GM04503 (cell line): ENCODE data around the gene RFFL.

Experiments used
- DNase-seq: peaks from one replicate; pipeline ENCODE4 v3.0.0-alpha.2; 2012; ENCODE audit warnings: low read depth

The RFFL gene

DNA sequence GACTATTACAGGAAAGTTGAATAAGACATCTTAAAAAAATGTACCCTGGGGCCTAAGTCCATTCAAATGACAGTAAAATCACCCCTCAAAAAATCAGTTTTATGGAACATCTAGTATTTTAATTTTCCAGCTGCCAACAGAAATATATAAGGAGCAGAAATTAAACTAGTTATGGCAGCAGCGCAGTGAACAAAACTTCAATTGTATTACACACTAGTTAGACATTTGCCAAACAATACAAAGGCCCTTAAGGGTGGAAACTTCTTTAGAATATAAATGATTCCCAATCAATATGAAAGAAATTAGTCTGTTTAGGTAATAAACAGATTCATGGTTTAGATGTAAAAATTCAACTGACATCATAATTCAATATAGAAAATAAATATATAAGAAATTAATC lies 18.1 kb upstream of the RFFL start:
- no peak for DNase-seq

DNA sequence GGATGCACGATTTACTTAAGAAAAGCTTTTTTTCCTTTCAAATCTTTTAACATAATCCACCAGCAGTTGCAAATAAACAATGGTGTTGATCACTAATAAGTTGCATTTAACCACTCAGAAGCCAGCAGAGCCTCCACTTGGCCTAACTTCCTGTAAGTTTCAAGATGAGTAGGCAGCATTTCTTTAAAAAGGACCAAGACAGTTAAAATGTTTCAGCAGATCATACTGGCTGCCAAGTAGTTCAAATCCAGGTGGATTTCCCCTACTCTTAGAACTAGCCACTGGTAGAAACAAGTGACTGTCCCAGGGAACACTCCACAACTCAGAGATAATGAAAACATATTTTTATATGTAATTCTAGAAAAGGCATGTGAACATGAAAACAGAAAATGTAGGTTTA lies 17.0 kb upstream of the RFFL start:
- no peak for DNase-seq

GRCh38 chr17:35079547-35080423 lies 16.3 kb upstream of the RFFL start:
- no peak for DNase-seq

DNA sequence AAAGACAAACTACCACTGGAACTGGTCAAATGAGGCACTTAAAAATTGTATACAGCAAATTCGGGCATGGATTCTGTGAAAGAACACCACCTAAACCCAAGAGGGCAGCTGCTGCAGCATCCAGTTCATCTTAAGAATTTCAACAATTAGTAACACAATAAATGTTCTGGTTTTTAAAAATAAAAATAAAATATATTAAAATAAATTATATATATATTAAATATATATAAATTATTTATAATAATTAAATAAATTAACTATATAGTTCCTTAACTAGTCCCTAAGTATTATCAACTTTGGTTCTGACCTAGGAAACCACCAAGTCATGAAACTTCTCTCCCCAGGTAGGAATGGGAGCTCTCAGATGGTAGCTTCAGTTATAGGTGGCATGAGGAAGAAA lies 13.4 kb upstream of the RFFL start:
- no peak for DNase-seq

DNA sequence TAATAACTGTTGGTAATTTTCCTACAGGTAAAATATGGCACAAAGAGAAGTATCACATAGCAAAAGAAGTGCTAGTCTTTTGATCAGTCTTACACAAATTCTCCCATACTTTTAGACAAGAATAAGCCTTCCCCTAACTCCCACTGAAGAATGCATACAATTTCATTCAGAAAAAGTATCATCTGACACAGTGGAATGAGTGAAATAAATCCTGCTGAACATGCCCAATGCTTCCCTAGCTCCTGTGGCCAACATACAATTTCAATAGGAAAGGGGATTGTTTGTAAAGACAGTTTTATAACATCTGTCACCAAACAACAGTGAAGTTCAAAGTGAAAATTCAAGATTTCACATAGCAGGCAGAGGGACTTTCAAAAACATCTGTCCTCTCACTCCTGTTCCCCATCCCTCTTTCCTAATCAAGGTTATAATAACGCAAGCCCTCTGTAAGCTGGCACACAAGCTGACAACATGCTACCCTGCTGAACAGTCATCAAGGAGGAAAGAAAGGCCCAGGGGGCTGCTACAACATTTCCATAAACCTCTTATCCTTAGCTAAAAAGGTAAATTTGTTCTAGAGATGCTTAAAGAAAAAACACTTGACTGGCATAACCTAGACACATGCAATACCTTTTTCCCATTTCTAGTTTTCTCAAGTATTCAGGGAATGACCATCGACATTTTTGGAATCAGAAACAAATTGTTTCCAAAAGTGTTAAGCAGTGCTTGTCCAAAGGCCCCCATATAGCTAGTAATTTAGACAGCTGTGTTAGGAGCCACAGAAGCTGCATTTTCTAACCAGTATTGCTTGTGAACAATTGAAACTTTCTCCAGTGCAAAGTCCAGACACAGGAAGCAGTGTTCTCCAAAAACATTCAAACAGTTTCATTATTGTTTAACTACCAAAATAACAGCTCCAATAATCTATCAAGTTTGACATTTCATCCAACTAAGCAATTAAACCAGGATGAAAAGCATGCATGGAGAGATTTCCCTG lies 11.5 kb upstream of the RFFL start:
- DNase-seq: no peak

GRCh38 chr17:35073991-35074627 lies 10.6 kb upstream of the RFFL start:
- no peak for DNase-seq

DNA sequence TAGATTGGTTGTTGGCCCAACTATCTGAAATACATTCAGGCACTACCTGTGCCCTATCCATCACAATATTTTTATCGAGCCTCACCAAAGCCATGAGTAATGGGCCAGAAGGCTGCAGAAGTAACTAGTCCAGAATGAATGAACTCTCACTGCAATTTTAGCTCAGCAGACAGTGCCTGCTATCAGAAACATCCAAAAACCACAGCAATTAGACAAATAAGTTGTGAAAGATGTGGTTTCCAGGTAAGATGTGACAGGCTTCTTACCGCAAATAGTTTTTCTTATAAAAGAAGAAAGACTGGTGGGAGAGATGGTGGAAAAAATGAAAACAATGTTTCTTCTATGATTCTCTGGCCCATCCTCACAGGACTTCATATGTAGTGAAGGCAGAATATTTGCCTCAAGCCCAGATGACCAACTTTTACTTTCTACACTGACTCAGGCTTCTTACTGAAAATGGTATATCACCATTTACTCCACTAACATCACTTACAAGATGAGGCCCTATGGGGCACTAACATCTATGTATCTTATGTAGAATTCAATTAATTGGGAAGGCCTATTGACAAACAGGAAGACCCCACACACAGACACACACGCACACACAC lies 9.8 kb upstream of the RFFL start:
- no peak for DNase-seq

DNA sequence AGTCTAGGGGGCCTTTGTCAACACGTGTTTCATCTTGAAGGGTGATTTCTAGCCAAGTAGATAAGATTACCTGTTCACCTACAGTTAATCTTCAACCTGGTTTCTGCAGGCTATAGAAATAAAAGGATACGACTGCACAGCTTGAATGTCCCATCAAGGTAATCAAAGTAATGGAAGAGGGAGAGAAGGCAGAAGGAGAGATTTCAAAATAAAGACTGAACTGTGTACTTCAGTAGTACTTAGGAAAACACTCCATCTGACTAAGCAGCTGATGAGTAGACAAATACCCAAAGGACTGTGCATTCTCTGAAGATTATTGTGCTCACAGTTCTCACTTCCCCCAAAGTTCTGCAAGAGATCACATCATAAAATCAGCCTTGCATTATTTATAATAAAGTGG lies 5.8 kb upstream of the RFFL start:
- DNase-seq: no peak

DNA sequence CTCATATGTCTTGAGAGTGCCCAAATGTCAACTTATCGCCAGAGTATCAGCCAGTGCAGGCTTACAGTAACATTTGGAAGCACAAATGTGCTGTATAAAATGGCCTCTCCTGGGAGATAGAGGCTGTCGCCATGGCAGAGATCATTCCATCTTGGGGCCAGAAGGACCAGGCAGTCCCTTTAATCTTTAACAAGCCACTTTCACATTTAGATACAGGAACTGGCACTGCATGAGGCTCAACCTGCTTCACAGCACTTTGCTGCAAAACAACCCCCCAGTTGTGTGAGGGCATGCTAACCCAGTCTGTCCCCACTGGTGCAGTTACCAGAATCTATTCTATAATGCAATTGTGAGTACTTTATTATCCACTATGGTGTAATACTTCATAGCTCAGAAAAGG lies 4.7 kb upstream of the RFFL start:
- no peak for DNase-seq

GRCh38 chr17:35065880-35066279 lies 2.4 kb upstream of the RFFL start:
- no peak for DNase-seq

DNA sequence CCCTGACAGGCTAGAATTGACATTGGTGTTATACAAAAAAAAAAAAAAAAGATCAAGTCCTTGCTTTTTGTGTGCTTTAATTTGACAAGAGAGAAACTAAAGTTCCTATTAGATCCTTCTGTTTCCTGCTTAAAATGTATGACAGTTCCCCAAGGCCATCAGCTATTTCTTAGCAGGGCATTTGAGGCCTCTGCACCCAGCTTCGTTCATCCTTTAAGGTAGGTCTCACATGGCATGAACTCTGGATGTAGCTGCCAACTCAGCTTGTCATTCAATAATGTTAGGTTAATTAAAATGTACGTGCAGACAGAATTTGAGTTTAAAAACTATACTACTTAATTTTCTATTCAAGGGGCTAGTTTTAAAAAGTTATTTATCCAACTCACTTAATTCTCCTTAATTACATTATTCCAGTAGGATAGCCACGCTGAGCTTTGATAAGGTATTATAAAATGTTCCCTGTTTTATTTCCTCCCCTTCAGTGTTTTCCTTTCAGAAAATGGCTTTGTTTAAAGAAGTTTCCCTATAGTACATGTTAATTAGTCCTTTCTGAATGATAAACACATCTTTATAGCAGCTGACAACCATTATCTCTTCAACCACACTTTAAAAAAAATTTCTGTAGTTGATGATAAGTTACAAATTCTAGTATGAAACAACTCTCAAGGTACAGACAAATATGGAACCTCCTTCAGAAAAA lies 1.2 kb upstream of the RFFL start:
- DNase-seq: no peak

- DNase-seq: no peak
Observed at GRCh38 chr17:35062308-35062707, 1.2 kb downstream of the RFFL start.

DNA sequence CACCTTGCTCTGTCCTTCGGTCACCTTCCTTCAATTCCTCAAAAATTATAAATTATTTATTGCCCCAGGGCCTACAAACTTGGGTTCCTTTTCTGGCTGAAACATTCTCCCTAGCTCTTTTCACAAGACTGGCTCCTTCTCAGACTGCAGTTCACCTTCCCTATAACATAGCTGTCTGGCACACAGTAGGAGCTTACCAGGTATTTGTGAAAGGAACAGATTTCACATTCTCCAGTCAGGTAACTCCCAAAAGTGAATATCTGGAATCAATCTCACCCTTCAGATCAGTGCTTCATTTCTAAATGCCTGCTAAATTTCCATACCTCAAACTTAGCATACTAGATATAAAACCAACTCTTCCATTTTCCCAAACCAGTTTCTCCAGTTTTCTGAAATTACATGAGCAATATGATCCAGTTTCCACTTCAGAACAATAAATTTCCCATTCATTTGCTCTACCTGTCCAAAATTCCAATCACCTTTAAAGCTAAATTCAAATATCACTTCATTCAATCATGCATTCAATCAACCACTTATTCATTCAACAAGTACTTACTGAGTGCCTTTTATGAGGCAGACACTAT lies 6.1 kb downstream of the RFFL start:
- DNase-seq: no peak

DNA sequence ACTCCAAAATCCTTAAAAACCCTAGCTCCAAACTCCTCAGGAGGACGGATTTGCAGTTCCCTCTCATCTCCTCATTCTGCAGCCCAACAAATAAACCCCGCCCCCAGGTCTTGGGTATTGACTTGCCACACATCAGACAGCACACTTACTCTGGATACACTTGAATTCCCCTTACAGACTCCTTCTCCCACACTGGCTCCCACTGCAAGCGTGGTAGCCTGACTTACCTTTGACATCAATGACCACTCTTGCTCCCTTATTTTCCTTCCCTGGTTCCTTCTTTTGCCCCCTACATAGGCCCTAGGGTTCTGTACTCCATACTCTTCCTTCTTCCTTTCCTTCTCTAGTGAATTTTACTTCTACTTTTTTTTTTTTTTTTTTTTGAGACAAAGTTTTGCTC lies 7.5 kb downstream of the RFFL start:
- no peak for DNase-seq

DNA sequence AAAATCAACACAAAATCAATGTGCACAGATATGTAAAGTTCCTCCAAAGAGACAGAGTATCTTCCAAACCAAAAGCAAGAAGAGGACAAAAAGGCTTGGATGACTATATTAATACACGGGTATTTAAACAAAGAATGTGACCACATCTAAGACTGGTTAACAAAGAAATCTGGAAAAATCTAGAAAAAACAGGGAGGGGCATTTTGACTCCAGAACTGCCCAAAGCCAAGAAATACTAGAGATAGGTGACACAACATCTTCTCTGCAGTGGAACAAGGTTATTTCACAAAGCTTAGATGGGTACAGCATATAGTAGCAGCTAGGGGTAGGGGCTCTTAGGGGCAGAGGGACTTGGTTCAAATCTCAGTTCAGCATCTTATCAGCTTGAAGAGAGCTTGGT lies 10.3 kb downstream of the RFFL start:
- no peak for DNase-seq

DNA sequence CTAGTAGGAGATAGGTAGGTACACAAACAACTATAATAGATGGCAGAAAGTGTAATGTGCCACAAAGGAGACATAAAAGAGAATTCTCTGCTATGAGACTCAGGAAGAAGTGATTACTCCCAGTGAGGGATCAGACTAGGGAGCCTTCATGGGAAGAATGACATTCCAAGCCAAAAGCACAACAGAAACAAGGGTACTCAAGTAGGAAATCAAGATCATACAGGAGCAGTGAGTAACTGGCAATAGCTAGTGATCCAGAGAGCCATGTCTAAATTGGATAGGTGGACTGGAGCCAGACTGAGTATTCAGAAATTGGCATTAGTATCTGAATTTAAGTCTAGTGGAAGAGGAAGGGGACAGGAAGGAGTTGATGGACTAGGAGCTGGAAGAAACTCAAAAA lies 10.7 kb downstream of the RFFL start:
- no peak for DNase-seq

- peak; percentile 3 for DNase-seq
Observed at GRCh38 chr17:35052241-35052610, 11.3 kb downstream of the RFFL start.

DNA sequence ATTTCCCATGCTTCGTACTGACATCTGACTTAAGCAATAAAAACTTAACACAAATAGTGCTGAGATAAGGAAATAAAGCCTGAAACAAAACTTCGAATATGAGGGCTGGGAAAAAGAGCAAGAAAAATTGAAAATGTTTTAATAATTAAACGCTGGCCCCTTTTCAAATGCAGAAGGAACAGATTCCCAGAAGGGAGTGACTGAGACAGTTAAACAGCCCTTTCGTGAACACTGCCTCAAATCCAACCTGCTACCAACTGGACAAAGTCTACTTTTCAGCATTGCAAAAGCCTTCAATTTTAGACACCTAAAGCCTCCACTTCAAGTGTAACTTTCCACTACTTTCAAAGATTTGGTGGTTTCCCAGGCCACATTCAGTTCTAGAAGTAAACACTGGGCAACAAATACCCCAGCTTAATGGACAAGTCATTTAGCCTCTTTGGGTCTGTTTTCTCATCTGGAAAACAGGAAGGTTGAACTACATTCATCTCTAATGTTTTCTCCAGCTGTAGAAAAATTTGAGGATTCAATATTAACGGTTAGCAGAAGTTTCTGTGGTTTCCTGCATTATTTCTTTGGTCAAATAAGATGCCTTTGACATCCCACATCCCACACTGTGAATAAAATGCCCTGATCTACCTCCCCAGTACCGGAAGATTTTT lies 11.8 kb downstream of the RFFL start:
- DNase-seq: peak; percentile 9

- no peak for DNase-seq
Observed at GRCh38 chr17:35051183-35051578, 12.3 kb downstream of the RFFL start.

DNA sequence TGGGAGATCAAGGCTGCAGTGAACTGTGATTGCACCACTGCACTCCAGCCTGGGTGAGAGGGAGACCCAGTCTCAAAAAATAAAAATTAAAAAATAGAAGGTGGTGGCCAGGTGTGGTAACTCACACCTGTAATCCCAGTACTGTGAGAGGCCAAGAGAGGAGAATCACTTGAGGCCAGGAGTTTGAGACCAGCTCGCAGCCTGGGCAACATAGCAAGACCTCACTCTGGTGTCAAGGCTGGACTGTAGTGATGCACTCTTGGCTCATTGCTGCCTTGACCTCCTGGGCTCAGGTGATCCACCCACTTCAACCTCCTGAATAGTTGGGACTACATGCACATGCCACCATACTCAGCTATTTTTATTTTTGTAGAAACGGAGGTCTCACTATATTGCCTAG lies 13.3 kb downstream of the RFFL start:
- DNase-seq: no peak
